CMK (cell line): ENCODE results near the gene TADA2A.
"Not testable (repeated sequence)": the region's sequence is repeated elsewhere in the genome, so short reads cannot be mapped to it uniquely, and the experiment has no call there.

Experiments used
- DNase-seq: peaks from one replicate; pipeline ENCODE4 v3.0.0-alpha.2; 2010; ENCODE audit warnings: low read depth

The TADA2A gene

GRCh38 chr17:37399265-37399803 is 7.4 kb upstream of the TADA2A start:
- DNase-seq: no peak

GRCh38 chr17:37400505-37400904 is 6.2 kb upstream of the TADA2A start:
- DNase-seq: no peak

GRCh38 chr17:37405522-37405921 is 1.2 kb upstream of the TADA2A start:
- DNase-seq: not testable (repeated sequence)

GRCh38 chr17:37405955-37406634 is 591 bp upstream of the TADA2A start:
- DNase-seq: no peak

- DNase-seq: not testable (repeated sequence)
Observed at GRCh38 chr17:37408145-37408479, 1.4 kb downstream of the TADA2A start.

- DNase-seq: no peak
Observed at GRCh38 chr17:37410357-37410756, 3.7 kb downstream of the TADA2A start.

- no peak for DNase-seq
Observed at GRCh38 chr17:37413875-37414519, 7.3 kb downstream of the TADA2A start.

- DNase-seq: no peak
Observed at GRCh38 chr17:37417852-37418251, 11.2 kb downstream of the TADA2A start.

GRCh38 chr17:37422971-37423625 is 16.4 kb downstream of the TADA2A start:
- DNase-seq: no peak

GRCh38 chr17:37425268-37425667 is 18.6 kb downstream of the TADA2A start:
- no peak for DNase-seq

- no peak for DNase-seq
Observed at GRCh38 chr17:37429039-37429438, 22.4 kb downstream of the TADA2A start.

GRCh38 chr17:37429453-37429852 is 22.8 kb downstream of the TADA2A start:
- DNase-seq: no peak

GRCh38 chr17:37430051-37430627 is 23.5 kb downstream of the TADA2A start:
- no peak for DNase-seq

- no peak for DNase-seq
Observed at GRCh38 chr17:37432671-37433070, 26.0 kb downstream of the TADA2A start.

- no peak for DNase-seq
Observed at GRCh38 chr17:37438141-37438540, 31.5 kb downstream of the TADA2A start.

- no peak for DNase-seq
Observed at GRCh38 chr17:37440424-37440823, 33.7 kb downstream of the TADA2A start.

- DNase-seq: not testable (repeated sequence)
Observed at GRCh38 chr17:37441369-37442014, 34.8 kb downstream of the TADA2A start.

GRCh38 chr17:37446027-37446426 is 39.3 kb downstream of the TADA2A start:
- DNase-seq: no peak

- no peak for DNase-seq
Observed at GRCh38 chr17:37447641-37448040, 41.0 kb downstream of the TADA2A start.

GRCh38 chr17:37450112-37450511 is 43.4 kb downstream of the TADA2A start:
- DNase-seq: no peak

GRCh38 chr17:37457801-37458200 is 51.1 kb downstream of the TADA2A start:
- not testable (repeated sequence) for DNase-seq

- DNase-seq: no peak
Observed at GRCh38 chr17:37458805-37459204, 52.1 kb downstream of the TADA2A start.
